Gastroesophageal sphincter (tissue), 3 donors: Measurements from ENCODE around the gene MTCL1.

Experiments
- EP300 ChIP-seq: sonication (generic); formaldehyde crosslinking; IDR thresholded peaks from one replicate; pipeline ENCODE4 v1.6.1; 2017; ENCODE audit warnings: antibody characterized with exemption, mild to moderate bottlenecking
- POLR2A ChIP-seq, 2 donors: fragments of 450-650 bp; IDR thresholded peaks; one replicate each; pipeline ENCODE4 v1.6.1; 2017; ENCODE audit warnings: antibody characterized with exemption in 2 of 2, mild to moderate bottlenecking in 2 of 2, moderate library complexity in 1 of 2
- POLR2AphosphoS5 ChIP-seq: sonication (generic); formaldehyde crosslinking; IDR thresholded peaks from one replicate; pipeline ENCODE4 v1.6.1; 2017; ENCODE audit warnings: antibody characterized with exemption
- TF ChIP-seq, protein P1 (sequence below), 4 experiments: fragments of 200-600 bp in 2 of 4; fragments of 450-650 bp in 2 of 4; sonication (generic) in 1 of 4; IDR thresholded peaks; one replicate each; pipeline ENCODE4 v1.5.1; 2017 to 2019; ENCODE audit warnings: antibody characterized with exemption in 4 of 4, mild to moderate bottlenecking in 2 of 4, moderate library complexity in 2 of 4

DNA sequence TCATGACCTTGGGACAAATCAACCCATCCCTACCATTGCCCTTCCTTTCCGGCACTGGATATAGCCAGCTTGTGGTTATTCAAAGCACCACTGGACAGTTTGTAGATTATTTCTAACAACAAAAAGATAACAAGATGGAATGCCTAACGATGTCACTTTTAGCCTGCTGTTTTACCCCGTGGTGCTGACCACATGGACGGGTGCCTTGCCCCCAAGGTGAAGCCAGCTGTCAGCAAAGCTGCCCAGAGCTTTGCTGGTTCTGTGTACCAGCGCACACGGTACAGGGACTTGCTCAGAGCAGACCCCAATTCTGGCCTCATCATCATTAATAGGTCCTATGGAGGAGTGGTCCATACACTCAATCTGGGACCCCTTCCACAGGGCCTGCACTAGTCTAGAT lies 118.2 kb downstream of the MTCL1 start:
- TF ChIP-seq POLR2A (IDR thresholded peaks at IDR 0.05) (no peak), EP300 (no peak), POLR2AphosphoS5 (no peak)
- TF ChIP-seq, protein P1, sequence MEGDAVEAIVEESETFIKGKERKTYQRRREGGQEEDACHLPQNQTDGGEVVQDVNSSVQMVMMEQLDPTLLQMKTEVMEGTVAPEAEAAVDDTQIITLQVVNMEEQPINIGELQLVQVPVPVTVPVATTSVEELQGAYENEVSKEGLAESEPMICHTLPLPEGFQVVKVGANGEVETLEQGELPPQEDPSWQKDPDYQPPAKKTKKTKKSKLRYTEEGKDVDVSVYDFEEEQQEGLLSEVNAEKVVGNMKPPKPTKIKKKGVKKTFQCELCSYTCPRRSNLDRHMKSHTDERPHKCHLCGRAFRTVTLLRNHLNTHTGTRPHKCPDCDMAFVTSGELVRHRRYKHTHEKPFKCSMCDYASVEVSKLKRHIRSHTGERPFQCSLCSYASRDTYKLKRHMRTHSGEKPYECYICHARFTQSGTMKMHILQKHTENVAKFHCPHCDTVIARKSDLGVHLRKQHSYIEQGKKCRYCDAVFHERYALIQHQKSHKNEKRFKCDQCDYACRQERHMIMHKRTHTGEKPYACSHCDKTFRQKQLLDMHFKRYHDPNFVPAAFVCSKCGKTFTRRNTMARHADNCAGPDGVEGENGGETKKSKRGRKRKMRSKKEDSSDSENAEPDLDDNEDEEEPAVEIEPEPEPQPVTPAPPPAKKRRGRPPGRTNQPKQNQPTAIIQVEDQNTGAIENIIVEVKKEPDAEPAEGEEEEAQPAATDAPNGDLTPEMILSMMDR (IDR thresholded peaks at IDR 0.05) = no peak
